AG10803 (cell line): Measurements from ENCODE around the gene FURIN.

Source experiments
- DNase-seq: peaks from one replicate; pipeline ENCODE4 v3.0.0; 2010; ENCODE audit warnings: low read depth
- H3K4me3 ChIP-seq: 2 replicates; pipeline ENCODE4 v1.5.1; 2011; ENCODE audit warnings: mild to moderate bottlenecking, low read length, control low read depth
- TF ChIP-seq, protein P1 (sequence below): conservative IDR thresholded peaks from 2 replicates; pipeline ENCODE4 v1.5.1; 2011; ENCODE audit warnings: mild to moderate bottlenecking, low read length, control low read depth, inconsistent platforms

The FURIN gene

DNA sequence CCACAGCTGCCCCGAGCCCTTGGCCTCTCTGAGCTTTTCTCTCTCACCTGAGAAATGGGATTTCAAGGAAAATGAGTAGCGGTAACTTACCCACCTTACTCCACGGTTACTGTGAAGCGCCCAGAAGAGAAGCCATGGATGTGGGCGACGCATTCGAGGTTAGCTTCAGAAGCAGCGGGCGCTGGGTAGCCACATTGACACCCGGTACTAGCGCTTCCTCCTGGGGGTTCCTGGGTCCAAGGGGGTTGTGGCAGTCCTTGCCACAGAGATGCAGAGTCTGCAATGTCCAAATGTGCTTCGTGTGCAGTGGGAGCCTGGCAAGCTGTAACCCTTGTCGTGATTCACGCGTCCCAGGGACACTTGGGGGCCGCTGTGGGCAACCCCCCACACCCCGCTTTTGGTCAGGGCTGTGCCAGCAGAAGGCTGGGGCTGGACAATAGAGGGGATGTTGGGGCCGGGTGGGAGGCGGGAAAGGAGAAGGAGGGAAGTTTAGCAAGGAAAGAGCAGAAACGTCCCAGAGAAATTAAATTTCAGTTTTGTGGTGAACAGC lies 41.4 kb upstream of the FURIN start:
- no peak overlapping the region for H3K4me3 ChIP-seq
- no peak for DNase-seq
- TF ChIP-seq, protein P1, sequence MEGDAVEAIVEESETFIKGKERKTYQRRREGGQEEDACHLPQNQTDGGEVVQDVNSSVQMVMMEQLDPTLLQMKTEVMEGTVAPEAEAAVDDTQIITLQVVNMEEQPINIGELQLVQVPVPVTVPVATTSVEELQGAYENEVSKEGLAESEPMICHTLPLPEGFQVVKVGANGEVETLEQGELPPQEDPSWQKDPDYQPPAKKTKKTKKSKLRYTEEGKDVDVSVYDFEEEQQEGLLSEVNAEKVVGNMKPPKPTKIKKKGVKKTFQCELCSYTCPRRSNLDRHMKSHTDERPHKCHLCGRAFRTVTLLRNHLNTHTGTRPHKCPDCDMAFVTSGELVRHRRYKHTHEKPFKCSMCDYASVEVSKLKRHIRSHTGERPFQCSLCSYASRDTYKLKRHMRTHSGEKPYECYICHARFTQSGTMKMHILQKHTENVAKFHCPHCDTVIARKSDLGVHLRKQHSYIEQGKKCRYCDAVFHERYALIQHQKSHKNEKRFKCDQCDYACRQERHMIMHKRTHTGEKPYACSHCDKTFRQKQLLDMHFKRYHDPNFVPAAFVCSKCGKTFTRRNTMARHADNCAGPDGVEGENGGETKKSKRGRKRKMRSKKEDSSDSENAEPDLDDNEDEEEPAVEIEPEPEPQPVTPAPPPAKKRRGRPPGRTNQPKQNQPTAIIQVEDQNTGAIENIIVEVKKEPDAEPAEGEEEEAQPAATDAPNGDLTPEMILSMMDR = no peak

DNA sequence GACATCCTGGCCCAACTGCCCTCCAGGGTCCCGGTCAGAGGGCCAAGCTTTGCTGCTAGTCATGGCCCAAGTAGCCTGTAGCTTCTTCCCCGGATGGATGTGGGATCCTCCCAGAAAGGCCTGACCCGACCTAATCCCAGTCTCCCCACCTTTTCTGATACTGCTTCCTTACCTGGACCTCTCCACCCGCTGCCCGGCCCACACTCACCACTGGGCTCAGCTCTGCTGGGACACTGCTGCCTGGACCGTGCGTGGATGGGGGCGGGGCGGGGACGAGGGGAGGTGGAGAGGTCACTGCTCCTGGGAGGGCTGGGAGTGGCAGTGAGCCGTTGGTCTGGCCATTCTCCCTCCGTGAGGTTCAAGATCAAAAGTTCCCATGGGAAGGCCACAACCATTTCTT lies 40.3 kb upstream of the FURIN start:
- TF ChIP-seq, protein P1 = no peak
- no peak for DNase-seq
- H3K4me3 ChIP-seq = no peak overlapping the region

DNA sequence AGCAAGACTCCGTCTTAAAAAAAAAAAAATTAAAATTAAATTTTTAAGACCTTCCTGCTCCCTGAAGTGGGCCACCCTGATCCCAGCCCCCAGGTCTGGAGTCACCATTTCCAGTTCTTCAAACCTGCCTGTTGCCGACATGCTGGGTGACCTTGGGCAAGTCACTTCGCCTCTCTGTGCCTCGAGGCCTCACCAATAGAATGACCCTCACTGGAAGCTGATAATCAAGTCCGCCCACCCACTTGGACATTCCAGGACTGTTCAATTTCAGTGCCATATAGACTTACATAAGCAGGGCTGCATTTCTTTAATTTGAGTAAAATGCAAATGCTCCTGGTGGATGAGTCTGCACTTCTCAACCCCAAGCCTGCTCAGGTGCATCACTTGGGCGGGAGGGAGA lies 39.3 kb upstream of the FURIN start:
- H3K4me3 ChIP-seq = no peak overlapping the region
- no peak for DNase-seq
- TF ChIP-seq, protein P1 = no peak

DNA sequence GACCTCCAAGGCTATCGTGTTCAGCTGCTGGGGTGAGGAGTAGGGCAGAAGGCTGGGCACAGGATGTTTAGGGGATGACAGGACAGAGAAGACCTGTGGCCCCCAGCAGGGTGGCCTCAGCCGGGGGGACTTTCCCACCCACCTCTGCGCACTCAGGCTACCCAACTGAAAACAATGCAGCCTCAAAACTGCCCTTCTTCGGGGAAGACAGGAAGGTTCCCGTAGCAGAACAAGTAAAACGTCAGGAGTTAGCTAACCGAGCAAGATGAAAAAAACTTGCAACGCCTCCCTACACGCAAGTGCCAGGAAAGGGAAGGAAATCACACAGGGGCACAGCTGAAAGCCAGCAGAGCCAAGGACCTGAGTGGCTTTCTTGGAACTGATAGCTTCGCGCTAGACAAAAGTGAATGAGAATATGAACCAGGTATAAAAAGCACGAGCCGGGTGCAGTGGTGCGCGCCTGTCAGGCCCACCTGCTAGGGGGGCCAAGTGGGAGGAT lies 38.4 kb upstream of the FURIN start:
- TF ChIP-seq, protein P1 = no peak
- no peak overlapping the region for H3K4me3 ChIP-seq
- DNase-seq = no peak

DNA sequence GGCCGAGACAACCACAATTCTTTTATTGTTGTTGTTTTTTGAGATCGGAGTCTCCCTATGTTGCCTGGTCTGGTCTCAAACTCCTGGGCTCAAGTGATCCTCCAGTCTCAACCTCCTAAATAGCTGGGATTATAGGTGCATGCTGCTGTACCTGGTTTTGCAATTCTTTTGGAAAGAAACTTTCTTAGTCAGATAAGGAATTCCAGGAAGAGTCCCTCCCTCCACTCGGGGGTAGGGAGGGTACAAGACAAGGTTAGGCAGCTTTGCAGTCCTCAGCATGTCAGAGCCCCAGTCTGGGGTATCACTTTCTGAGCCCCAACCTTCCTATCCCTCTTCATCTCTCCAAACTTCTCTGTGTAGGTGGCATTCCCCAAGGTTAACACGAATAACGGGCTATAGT lies 33.8 kb upstream of the FURIN start:
- TF ChIP-seq, protein P1 = no peak
- DNase-seq = no peak
- H3K4me3 ChIP-seq = no peak overlapping the region

DNA sequence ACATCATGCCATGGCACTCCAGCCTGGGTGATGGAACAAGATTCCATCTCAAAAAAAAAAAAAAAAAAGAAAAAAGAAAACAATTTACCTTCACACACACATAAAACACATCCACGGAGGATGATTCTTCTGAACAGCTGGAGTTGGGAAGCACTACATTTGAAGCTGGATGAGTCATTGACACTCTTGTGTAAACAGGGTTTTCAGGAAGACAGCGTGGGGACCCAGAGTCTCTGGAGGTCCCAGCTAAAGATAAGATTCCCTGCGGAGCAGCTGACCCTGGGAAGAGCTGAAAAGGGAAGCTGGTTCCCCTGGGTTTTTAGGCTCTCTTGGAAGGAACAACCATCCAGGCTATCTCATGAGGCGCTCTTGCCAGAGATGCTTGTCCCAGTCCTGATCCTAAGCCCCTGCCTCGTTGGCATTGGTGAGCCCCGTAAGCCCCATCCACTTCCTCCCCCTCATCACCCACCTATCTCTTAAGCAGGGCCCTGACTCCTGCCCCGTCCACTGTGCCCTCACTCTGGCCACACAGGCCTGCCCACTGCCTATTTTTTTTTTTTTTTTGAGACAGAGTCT lies 32.0 kb upstream of the FURIN start:
- DNase-seq = peak; percentile 48
- H3K4me3 ChIP-seq = no peak overlapping the region
- TF ChIP-seq, protein P1 = no peak

DNA sequence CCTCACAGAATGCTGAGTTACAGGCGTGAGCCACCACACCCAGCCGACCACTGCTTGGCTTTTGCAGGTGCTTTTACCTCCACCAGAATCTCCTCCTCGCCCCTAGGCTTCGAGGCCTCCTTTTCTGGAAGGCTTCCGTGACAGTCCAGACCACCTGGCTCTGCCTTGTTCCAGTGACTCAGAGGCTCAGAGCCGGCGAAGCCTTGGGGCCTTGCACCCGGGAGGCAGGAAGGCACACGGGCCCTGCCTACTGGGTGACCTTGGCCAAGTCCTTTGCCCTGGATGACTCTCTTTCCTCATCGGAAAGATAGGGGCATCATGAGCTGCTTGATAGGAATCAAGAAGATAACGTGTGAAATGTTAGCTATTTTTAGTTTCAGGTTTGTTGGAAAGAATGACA lies 31.3 kb upstream of the FURIN start:
- no peak overlapping the region for H3K4me3 ChIP-seq
- DNase-seq = no peak
- TF ChIP-seq, protein P1 = no peak
